ENCODE measurements around the gene ACTL7A. TPM values are rescaled to one million over a fixed set of nuclear protein-coding genes. Genes with fewer than 3 reads are reported as not detected.

ACTL7A gene
- total RNA-seq, 4 donors from 2014 or later = not detected

DNA sequence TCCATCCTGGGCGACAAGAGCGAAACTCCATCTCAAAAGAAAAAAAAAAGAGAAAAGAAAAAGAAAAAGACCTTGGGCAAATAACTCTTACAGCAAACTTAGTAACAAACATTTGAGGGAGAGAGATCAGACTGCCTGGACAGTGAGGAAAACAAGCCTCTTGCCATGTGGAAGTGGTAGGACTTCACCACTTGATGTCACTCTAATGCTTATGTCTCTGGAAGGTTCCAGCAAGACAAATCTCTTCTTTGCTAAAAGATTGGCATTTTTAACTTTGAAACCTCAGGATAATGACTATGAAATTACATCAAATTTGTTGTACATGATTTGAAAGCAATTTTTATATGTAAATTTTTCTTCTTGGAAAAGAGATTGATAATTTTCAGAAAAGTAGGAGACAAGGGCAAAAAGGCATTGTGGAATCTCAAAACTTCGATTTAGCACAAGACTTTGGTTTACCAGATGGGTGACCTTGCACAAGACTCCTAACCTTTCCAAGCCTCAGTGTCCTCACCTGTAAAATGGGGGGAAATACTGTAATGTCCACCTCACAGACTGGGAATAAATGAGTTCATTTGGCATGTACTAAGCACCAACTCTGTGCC lies 11.7 kb upstream of the ACTL7A start:
- TF ChIP-seq, protein P1, sequence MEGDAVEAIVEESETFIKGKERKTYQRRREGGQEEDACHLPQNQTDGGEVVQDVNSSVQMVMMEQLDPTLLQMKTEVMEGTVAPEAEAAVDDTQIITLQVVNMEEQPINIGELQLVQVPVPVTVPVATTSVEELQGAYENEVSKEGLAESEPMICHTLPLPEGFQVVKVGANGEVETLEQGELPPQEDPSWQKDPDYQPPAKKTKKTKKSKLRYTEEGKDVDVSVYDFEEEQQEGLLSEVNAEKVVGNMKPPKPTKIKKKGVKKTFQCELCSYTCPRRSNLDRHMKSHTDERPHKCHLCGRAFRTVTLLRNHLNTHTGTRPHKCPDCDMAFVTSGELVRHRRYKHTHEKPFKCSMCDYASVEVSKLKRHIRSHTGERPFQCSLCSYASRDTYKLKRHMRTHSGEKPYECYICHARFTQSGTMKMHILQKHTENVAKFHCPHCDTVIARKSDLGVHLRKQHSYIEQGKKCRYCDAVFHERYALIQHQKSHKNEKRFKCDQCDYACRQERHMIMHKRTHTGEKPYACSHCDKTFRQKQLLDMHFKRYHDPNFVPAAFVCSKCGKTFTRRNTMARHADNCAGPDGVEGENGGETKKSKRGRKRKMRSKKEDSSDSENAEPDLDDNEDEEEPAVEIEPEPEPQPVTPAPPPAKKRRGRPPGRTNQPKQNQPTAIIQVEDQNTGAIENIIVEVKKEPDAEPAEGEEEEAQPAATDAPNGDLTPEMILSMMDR (IDR thresholded peaks at IDR 0.05) = no peak
- DNase-seq (ENCODE audit: low spot score) (no peak), ATAC-seq (ENCODE audit: low FRiP score) (no peak)

DNA sequence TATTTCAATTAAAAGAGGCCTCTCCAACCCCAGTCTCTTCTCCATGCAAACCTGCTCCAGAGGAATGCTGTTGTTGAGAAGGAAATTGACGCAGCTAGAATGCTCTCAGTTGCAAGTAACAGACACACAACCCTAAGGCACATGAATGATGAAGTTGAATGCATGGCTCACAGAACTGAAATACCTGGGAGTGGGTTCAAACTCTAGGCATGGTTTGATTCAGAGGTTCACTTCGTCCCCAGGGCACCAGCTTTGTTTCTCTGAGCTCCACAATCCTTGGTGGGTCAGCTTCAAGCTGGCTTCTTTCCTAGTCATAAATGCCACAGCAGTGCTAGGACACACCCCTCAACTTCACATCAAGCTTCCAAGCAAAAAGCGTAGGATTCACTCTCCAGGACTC lies 10.9 kb upstream of the ACTL7A start:
- TF ChIP-seq, protein P1 (IDR thresholded peaks at IDR 0.05) = no peak
- no peak for DNase-seq (ENCODE audit: low spot score)

DNA sequence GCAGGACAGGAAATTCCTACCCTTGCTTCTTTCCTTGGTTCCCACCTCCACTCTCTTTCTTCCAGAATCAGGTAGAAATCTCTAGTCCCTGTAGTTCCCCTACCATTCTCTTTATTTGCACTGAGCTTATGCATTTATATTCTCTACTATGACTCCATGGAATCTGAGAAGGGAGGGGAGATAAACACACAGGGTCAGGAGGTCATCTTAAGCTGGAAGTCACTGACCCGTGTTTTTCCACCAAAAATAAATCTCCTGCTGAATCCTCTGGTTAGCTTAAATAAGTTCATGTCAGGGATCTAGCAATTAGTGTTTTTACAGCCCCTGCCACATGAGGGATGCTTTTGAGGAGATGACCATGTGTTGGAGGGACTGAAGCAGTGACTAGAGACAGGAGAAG lies 10.0 kb upstream of the ACTL7A start:
- ATAC-seq (ENCODE audit: low FRiP score) (no peak), DNase-seq (ENCODE audit: low spot score) (no peak)
- TF ChIP-seq, protein P1 (IDR thresholded peaks at IDR 0.05) = no peak

More for the DNA sequence above, 10.9 kb upstream of the ACTL7A start:
- no peak for ATAC-seq (ENCODE audit: low FRiP score)

DNA sequence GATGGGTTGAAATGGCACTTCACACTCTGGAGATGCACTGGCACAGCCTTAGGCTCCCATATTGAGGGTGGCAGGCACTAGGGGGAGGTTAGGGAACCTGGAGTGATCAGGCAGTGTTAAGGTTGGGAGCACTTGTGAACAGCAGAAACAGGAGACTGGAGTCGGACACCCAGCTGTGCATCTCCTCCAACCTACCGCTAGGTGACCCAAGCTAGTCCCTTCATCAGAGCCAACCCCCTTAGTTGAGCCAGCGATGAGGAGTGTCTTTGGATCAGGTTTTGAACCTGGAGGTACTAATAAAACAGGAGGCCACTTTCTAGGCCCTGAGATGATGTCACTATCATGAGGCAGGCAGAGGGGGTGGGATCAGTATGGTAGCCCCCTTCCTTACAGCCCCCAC lies 8.0 kb upstream of the ACTL7A start:
- TF ChIP-seq, protein P1 (IDR thresholded peaks at IDR 0.05) = no peak
- no peak for ATAC-seq (ENCODE audit: low FRiP score)
- no peak for DNase-seq (ENCODE audit: low spot score)

DNA sequence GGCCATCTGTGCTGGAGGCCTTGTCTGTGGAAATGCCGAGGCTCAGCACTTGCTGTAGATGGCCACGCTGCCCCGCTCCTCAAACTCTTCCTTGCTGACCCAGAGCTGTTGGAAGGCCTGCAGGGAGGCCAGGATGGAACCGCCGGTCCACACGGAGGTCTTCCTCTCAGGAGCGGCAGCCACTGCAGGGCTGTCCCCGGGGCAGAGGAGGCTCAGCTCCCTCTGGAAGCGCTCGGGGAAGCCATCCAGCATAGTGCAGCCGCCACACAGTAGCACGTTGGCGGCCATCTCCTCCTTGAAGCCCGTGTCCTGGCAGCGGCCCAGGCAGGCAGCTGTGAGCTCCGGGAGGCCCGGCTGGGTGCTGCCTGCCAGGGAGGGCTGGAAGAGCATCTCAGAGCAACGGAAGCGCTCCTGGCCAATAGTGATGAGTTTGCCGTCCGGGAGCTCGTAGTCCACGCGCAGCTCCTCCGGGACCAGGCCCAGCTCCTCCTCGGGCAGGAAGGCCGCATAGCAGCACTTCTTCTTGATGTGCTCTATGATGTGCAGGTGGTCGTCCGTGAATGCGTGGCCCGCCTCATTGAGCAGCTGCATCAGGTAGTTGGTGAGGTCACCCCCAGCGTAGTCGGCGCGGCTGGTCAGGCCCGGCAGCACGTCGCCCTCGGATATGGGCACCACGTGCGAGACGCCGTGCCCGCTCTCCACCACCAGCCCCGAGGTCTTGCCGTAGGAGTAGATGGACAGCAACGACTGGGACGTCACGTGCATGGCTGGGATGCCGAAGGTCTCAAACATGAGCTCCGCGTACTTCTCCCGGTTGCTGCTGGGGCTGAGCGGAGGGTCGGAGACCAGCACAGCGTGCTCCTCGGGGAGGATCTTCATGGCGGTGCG lies 7.2 kb upstream of the ACTL7A start:
- TF ChIP-seq, protein P1 (IDR thresholded peaks at IDR 0.05) = no peak
- ATAC-seq (ENCODE audit: low FRiP score) = no peak
- no peak for DNase-seq (ENCODE audit: low spot score)

DNA sequence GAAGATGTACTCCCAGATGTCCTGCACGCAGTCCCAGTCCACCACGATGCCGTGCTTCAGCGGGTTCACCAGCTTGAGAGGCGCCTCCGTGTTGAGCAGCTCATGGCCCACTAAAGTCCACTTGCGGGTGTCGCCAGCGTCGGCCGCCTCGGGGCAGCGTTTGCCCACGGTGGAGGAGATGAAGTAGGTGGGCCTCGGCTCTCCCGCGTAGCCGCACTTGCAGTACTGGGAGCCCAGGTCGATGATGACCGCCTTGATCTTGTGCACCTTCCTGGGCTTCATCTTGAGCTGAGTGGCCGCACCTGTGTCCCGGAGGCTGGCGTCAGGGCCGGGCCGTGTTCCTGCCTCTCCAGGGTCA lies 6.6 kb upstream of the ACTL7A start:
- no peak for DNase-seq (ENCODE audit: low spot score)
- TF ChIP-seq, protein P1 (IDR thresholded peaks at IDR 0.05) = no peak
- ATAC-seq (ENCODE audit: low FRiP score) = no peak

DNA sequence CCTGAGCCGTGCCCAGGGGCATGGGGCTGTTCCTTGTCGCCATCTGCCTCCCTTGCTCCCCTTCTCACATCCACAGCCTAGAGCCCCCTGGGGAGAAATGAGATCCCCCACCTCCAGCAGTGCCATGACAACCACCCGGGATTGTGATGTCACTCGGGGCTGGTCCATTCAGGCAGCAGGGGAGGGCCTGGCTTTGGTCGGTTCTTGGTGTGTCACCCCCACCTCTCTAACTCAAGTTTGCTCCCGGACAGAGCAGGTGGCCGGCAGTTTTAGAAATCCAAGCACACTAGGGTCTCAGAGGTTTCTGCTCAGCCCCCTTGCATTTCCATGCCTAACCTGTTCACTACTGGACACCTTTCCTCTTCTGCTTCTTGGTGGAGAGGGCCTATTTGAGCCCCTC lies 6.2 kb upstream of the ACTL7A start, which contains the start of gene ACTL7B:
Gene ACTL7B, minus strand, starts transcription at position 99 of the 400 bp plus-strand sequence. Its CDS starts 56 bp downstream, at position 43.
- ATAC-seq (ENCODE audit: low FRiP score) = no peak
- TF ChIP-seq, protein P1 (IDR thresholded peaks at IDR 0.05) = no peak
- DNase-seq (ENCODE audit: low spot score) = no peak
